Breast epithelium (tissue), 3 donors: Measurements from ENCODE around the gene CR2.

Experiments
- CTCF ChIP-seq, 3 donors: fragments of 450-650 bp; IDR thresholded peaks; one replicate each; pipeline ENCODE4 v1.5.1; 2016 to 2017; ENCODE audit warnings: antibody characterized with exemption in 3 of 3, mild to moderate bottlenecking in 3 of 3, moderate library complexity in 3 of 3
- POLR2A ChIP-seq: fragments of 450-650 bp; IDR thresholded peaks from one replicate; pipeline ENCODE4 v1.6.1; 2016; ENCODE audit warnings: antibody characterized with exemption, mild to moderate bottlenecking, moderate library complexity

- no peak for TF ChIP-seq POLR2A
- no peak for TF ChIP-seq CTCF (IDR thresholded peaks at IDR 0.05)
Observed at GRCh38 chr1:207427832-207428585, 26.1 kb upstream of the CR2 start.
